Endometrium (tissue), 2 donors: ENCODE data around the gene ART3.
A peak's percentile ranks its signal among the peaks of the same experiment; 100 is the strongest.

Source experiments
- FAIRE-seq: peaks from 2 replicates; lab custom pipeline; 2012; peaks lifted over from hg19 to GRCh38; lab: Jason Lieb, UNC
- donor health status: control.
- donor health status: control.

Gene ART3

DNA sequence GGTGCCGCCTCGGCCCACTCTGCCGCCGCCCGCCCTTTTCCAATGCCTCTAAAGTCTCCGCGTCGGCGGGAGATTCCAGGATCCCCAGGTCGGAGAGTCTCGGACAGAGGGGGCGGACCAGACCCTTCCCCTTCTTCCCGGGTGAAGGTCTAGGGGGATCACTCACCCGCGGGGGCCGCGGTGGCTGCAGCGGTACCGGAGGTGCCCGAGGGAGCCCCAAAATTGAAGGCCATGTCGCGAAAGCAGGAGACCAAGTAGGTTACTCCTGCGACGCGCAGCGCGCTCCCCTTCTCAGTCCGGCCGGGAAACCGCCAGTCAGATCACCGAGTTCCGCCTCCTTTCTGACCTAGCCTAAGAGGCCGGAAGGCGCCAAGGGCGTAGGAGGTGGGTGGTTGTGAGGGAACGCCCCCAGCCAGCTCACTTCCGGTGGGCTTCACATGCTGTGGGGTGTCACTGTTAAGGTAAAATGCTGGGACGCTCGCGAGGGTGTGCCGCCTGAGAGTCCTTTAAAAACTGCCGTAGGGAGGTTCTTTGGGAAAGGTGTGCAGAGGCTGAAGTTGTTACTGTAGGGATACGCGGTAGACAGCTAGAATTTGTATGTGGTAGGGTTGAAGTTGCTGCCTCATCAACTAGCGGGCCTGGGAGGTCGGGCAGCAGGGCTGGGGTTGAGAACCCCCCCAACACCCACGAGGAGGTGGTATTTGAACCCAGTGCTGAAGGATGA is 73.8 kb downstream of the ART3 start, which contains the start of gene NUP54:
TSS of gene NUP54 (minus strand) at position 256 of the 724 bp plus-strand sequence. CDS start at position 233, 23 bp downstream.
- peak; percentile 90 for FAIRE-seq

- no peak for FAIRE-seq
Measured at GRCh38 chr4:76153356-76153755, 78.8 kb downstream of the ART3 start.

- FAIRE-seq: no peak
Measured at GRCh38 chr4:76155979-76156378, 81.5 kb downstream of the ART3 start.

GRCh38 chr4:76156635-76157034 is 82.1 kb downstream of the ART3 start:
- peak; percentile 18 for FAIRE-seq

DNA sequence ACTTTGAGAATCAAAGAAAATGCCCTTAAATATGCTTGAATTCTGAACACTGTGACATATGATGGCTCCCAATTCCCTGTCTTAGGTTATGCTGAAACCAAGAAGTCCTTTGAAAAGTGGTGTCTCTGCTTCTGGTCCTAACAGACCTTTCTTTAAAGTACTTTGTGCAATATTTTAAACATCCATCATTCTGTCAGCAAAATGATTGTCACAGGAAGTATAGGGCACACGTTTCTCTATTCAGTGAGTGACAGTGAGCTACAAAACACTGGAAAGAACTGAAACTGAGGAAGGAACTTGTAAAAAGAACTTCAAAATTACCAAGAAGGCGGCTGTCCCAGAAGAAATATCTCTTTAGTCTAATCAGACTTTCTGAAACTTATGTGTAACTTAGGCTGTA is 85.8 kb downstream of the ART3 start:
- no peak for FAIRE-seq
